GM12878 (cell line): ENCODE results near the gene LRRC41. TPM values are rescaled to one million over a fixed set of nuclear protein-coding genes. Genes with fewer than 3 reads are reported as not detected.
A peak's percentile ranks its signal among the peaks of the same experiment; 100 is the strongest.

ENCODE experiments used
- ATAC-seq: fragments of 200-7000 bp; cut with Tn5 transposase; 3 replicates; pipeline ENCODE4 v1.9.1; 2020; ENCODE audit warnings: mild to moderate bottlenecking, moderate library complexity
- BruUV-seq: library from RNA; stranded (reverse); fragments of 400-500 nt; replicated peaks from 2 replicates; lab custom pipeline; 2021; lab: Mats Ljungman, UMichigan
- CTCF ChIA-PET: fragments of 300-600 bp; sonication (Branson Sonifier 250); formaldehyde crosslinking; extraction: SDS; loops from one replicate; lab custom pipeline; 2021; ENCODE audit warnings: inconsistent platforms; lab: Yijun Ruan, JAX
- POLR2A ChIA-PET: fragments of 350-600 bp; formaldehyde crosslinking; extraction: SDS; loops from one replicate; lab custom pipeline; 2021; ENCODE audit warnings: inconsistent platforms; lab: Charles Lee
- RAD21 ChIA-PET: fragments of 300-600 bp; sonication (Branson Sonifier 250); formaldehyde crosslinking; loops from one replicate; lab custom pipeline; 2023; ENCODE audit warnings: antibody characterized with exemption; ENCODE audit not compliant: unreplicated experiment; lab: Charles Lee
- SMC1A ChIA-PET: fragments of 300-600 bp; sonication (Branson Sonifier 250); formaldehyde crosslinking; loops from one replicate; lab custom pipeline; 2023; ENCODE audit not compliant: unreplicated experiment, uncharacterized antibody; lab: Charles Lee
- DNase-seq: peaks from one replicate; pipeline ENCODE4 v3.0.0-alpha.2; 2011; ENCODE audit warnings: low read depth, low spot score
- FAIRE-seq: peaks from 3 replicates; lab custom pipeline; 2011; peaks lifted over from hg19 to GRCh38; lab: Jason Lieb, UNC
- H2AFZ ChIP-seq: 2 replicates; pipeline ENCODE4 v1.6.0; 2011; ENCODE audit warnings: low read depth, low read length, control low read depth; ENCODE audit not compliant: control insufficient read depth
- H3K27ac ChIP-seq: 2 replicates; pipeline ENCODE4 v1.5.1; 2011; ENCODE audit warnings: control low read depth; ENCODE audit not compliant: control insufficient read depth, insufficient read depth
- H3K27me3 ChIP-seq, 2 experiments: replicated peaks in 1 of 2; 2 replicates each; pipeline versions ENCODE4 v1.6.0 to v1.6.1; 2011; ENCODE audit warnings: low read length in 1 of 2; ENCODE audit not compliant: control insufficient read depth in 2 of 2, insufficient read depth in 2 of 2
- H3K36me3 ChIP-seq, 2 experiments: 2 replicates each; pipeline ENCODE4 v1.5.1; 2011; ENCODE audit warnings: low read length in 1 of 2; ENCODE audit not compliant: control insufficient read depth in 2 of 2, insufficient read depth in 2 of 2
- H3K4me1 ChIP-seq: 2 replicates; pipeline ENCODE4 v1.6.1; 2011; ENCODE audit warnings: mild to moderate bottlenecking, low read length, moderate library complexity, mixed read lengths; ENCODE audit not compliant: control insufficient read depth, insufficient read depth
- H3K4me2 ChIP-seq: 2 replicates; pipeline ENCODE4 v1.6.0; 2011; ENCODE audit warnings: control low read depth; ENCODE audit not compliant: control insufficient read depth, insufficient read depth
- H3K4me3 ChIP-seq: fragments of 200-600 bp; sonication (generic); 2 replicates; pipeline ENCODE4 v1.5.1; 2016
- H3K79me2 ChIP-seq: 2 replicates; pipeline ENCODE4 v1.6.0; 2011; ENCODE audit warnings: low read length; ENCODE audit not compliant: control insufficient read depth, insufficient read depth
- H3K9ac ChIP-seq: 2 replicates; pipeline ENCODE4 v1.8.0; 2011; ENCODE audit warnings: low read length, control low read depth, mixed read lengths; ENCODE audit not compliant: control insufficient read depth, insufficient read depth
- H3K9me3 ChIP-seq: replicated peaks from 3 replicates; pipeline ENCODE4 v1.5.1; 2011; ENCODE audit warnings: mild to moderate bottlenecking, low read length; ENCODE audit not compliant: control insufficient read depth, insufficient read depth
- H4K20me1 ChIP-seq: 2 replicates; pipeline ENCODE4 v1.6.0; 2011; ENCODE audit not compliant: control insufficient read depth, insufficient read depth
- CHD2 ChIP-seq: IDR thresholded peaks from 2 replicates; pipeline ENCODE4 v1.6.1; 2011; ENCODE audit warnings: low read depth, low read length, improper control_type of control experiment, borderline replicate concordance
- HCFC1 ChIP-seq: fragments of 150-350 bp; IDR thresholded peaks from 2 replicates; pipeline ENCODE4 v1.6.1; 2014; ENCODE audit warnings: low read length
- IKZF2 ChIP-seq, 2 experiments: fragments of 450-650 bp; IDR thresholded peaks; 2 replicates each; pipeline ENCODE4 v1.6.1; 2017; ENCODE audit warnings: mild to moderate bottlenecking in 2 of 2, moderate library complexity in 2 of 2
- IRF3 ChIP-seq: fragments of 450-650 bp; IDR thresholded peaks from 2 replicates; pipeline ENCODE4 v1.6.1; 2014; ENCODE audit warnings: mild to moderate bottlenecking
- MEF2A ChIP-seq: IDR thresholded peaks from 2 replicates; pipeline ENCODE4 v1.6.1; 2011; ENCODE audit warnings: low read depth, mild to moderate bottlenecking, low read length, moderate library complexity; ENCODE audit not compliant: insufficient read depth
- POLR2AphosphoS2 ChIP-seq: IDR thresholded peaks from 2 replicates; pipeline ENCODE4 v1.6.1; 2011; ENCODE audit warnings: low read depth, mild to moderate bottlenecking, low read length, improper control_type of control experiment, moderate library complexity
- SMAD5 ChIP-seq: IDR thresholded peaks from 2 replicates; pipeline ENCODE4 v1.6.1; 2016; ENCODE audit warnings: antibody characterized with exemption, low read depth
- WRNIP1 ChIP-seq: IDR thresholded peaks from 2 replicates; pipeline ENCODE4 v1.6.1; 2011; ENCODE audit warnings: low read depth, low read length, improper control_type of control experiment, borderline replicate concordance
- WGBS: methylation state at CpG from one replicate; pipeline ENCODE4 v1.1.6; 2016; ENCODE audit warnings: low lambda C conversion rate; ENCODE audit not compliant: insufficient replicate concordance, insufficient coverage; ENCODE audit errors: missing lambda C conversion rate; 5-methylcytosine and 5-hydroxymethylcytosine counted together
- in situ Hi-C: fragments of 300-500 bp; cut with MboI; formaldehyde crosslinking; loops from 9 replicates; pipeline ENCODE4 v1.14.3; 2018; ENCODE audit warnings: mixed read lengths
- intact Hi-C: fragments of 100-400 bp; cut with micrococcal nuclease; formaldehyde crosslinking; loops from one replicate; pipeline ENCODE4 v1.14.2; 2022; ENCODE audit not compliant: unreplicated experiment
- polyA plus RNA-seq, 11 experiments: library from polyadenylated mRNA; depleted of rRNA in 4 of 11; unstranded in 6 of 11; stranded (reverse) in 5 of 11; fragments of >200 nt; fragmentation: Nextera tagmentation in 4 of 11; fragmentation: Illumina TruSeq in 1 of 11; extraction: Ambion mirVana in 4 of 11; extraction: Trizol in 1 of 11; gene quantifications; 1 replicate in 1 of 11; 2 replicates in 10 of 11; pipeline versions ENCODE4 v1.2.1 to v1.2.3, GENCODE V29; 2011 to 2016; ENCODE audit warnings: inconsistent platforms in 2 of 11, missing spikeins in 2 of 11, low read depth in 1 of 11
- total RNA-seq, 4 experiments: library from RNA; depleted of rRNA in 3 of 4; stranded (reverse); fragments of >200 nt in 3 of 4; fragmentation: Illumina TruSeq in 1 of 4; extraction: Trizol in 1 of 4; gene quantifications; 2 replicates each; pipeline versions ENCODE4 v1.2.1 to v1.2.3, GENCODE V29; 2013 to 2021
- TF ChIP-seq, protein P1 (sequence below): fragments of 150-350 bp; IDR thresholded peaks from 2 replicates; pipeline ENCODE4 v1.6.1; 2014; ENCODE audit warnings: mild to moderate bottlenecking, low read depth, low read length

Gene LRRC41
- total and polyA plus RNA-seq, 10 of the 15 experiments (the other 5 are each of a cell fraction or from before 2014, with no cell fraction given), result 12.0 to 79.9 (median 48.5) TPM

GRCh38 chr1:46344481-46344880 lies 41.1 kb upstream of the LRRC41 start:
- intact Hi-C loops (loop anchor here (10.0 kb wide), 1 partner anchor 660 kb away; the partner anchor contains the start of genes GPBP1L1 and TMEM69), in situ Hi-C loops (loop anchor here (5.0 kb wide), 1 partner anchor 42 kb away; the partner anchor contains the start of genes LRRC41 and UQCRH)
- Histone ChIP-seq H3K4me3 (no peak overlapping the region), H3K36me3 (peaks cover 4 to 18% of the 10 kb centered on the region in 2 experiments; a peak in 3 of 4 replicates), H3K9me3 (no peaks in the 10 kb centered on the region), H3K4me2 (peak overlapping the region; percentile 39), H2AFZ (no peak overlapping the region), H3K9ac (no peak overlapping the region; the same call in 1 of the 2 replicates), H4K20me1 (no peaks in the 10 kb centered on the region), H3K27ac (no peak overlapping the region), H3K79me2 (peaks cover 56% of the 10 kb centered on the region), H3K4me1 (peaks cover 9% of the 10 kb centered on the region; the same call in 1 of the 2 replicates), H3K27me3 (no peaks in the 10 kb centered on the region)
- TF ChIP-seq WRNIP1 (no peak), IKZF2 (IDR thresholded peaks at IDR 0.05) (0 out of 4 replicates have a peak, but pooled peaks of 1 of the 2 experiments have one; percentile 11), HCFC1 (no peak), POLR2AphosphoS2 (no peak), CHD2 (no peak), MEF2A (no peak), IRF3 (no peak), SMAD5 (no peak)
- TF ChIP-seq, protein P1, sequence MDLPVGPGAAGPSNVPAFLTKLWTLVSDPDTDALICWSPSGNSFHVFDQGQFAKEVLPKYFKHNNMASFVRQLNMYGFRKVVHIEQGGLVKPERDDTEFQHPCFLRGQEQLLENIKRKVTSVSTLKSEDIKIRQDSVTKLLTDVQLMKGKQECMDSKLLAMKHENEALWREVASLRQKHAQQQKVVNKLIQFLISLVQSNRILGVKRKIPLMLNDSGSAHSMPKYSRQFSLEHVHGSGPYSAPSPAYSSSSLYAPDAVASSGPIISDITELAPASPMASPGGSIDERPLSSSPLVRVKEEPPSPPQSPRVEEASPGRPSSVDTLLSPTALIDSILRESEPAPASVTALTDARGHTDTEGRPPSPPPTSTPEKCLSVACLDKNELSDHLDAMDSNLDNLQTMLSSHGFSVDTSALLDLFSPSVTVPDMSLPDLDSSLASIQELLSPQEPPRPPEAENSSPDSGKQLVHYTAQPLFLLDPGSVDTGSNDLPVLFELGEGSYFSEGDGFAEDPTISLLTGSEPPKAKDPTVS, result no peak
- ATAC-seq (no peak), DNase-seq (no peak), FAIRE-seq (no peak)
- RAD21 ChIA-PET, result interaction anchor here (0.7 to 5.6 kb wide), 6 partner anchors 9 to 97 kb away, joined by 3 to 49 read pairs (median 6); partner anchors contain the start of genes LRRC41, RAD54L and UQCRH
- WGBS, result 89% methylated on average over 3 of the region's 3 CpGs
- CTCF ChIA-PET, result interaction anchor here (0.8 to 11.4 kb wide), 8 partner anchors 9 to 161 kb away, joined by 3 to 267 read pairs (median 29); partner anchors contain the start of genes LRRC41, RAD54L and UQCRH
- SMC1A ChIA-PET, result interaction anchor here (1.0 to 11.1 kb wide), 9 partner anchors 10 to 100 kb away, joined by 3 to 141 read pairs (median 5); partner anchors contain the start of genes LRRC41 and UQCRH
- BruUV-seq, result no TSS peak
- POLR2A ChIA-PET, result interaction anchor here (0.6 to 5.1 kb wide), 8 partner anchors 9 to 331 kb away, joined by 3 to 45 read pairs (median 4); partner anchors contain the start of genes LRRC41 and UQCRH
